KOPT-K1 (cell line): ENCODE data around the gene SMKR1.
"Not testable (repeated sequence)": the region's sequence is repeated elsewhere in the genome, so short reads cannot be mapped to it uniquely, and the experiment has no call there.

Experiments used
- H3K27ac ChIP-seq: fragments of 200-600 bp; sonication (generic); 2 replicates; pipeline ENCODE4 v1.5.1; 2016; ENCODE audit warnings: antibody characterized with exemption, mild to moderate bottlenecking, low read depth, low read length; ENCODE audit not compliant: poor library complexity, severe bottlenecking
- H3K36me3 ChIP-seq: fragments of 200-600 bp; sonication (generic); 2 replicates; pipeline ENCODE4 v1.5.1; 2017; ENCODE audit warnings: antibody characterized with exemption, mild to moderate bottlenecking, low read length, moderate library complexity; ENCODE audit not compliant: insufficient read depth
- H3K9me3 ChIP-seq: fragments of 200-600 bp; sonication (generic); 2 replicates; pipeline ENCODE4 v1.5.1; 2017; ENCODE audit warnings: antibody characterized with exemption, low read length, mild to moderate bottlenecking; ENCODE audit not compliant: insufficient read depth, poor library complexity, severe bottlenecking

SMKR1 gene

GRCh38 chr7:129470411-129470810, 31.9 kb upstream of the SMKR1 start:
- no peaks in the 10 kb centered on the region for H3K36me3 ChIP-seq

GRCh38 chr7:129471402-129471827, 30.9 kb upstream of the SMKR1 start:
- peaks cover 4% of the 10 kb centered on the region for H3K9me3 ChIP-seq
- H3K36me3 ChIP-seq, result no peaks in the 10 kb centered on the region
- no peak overlapping the region for H3K27ac ChIP-seq

More at GRCh38 chr7:129470411-129470810, 31.9 kb upstream of the SMKR1 start:
- no peak overlapping the region for H3K27ac ChIP-seq
- H3K9me3 ChIP-seq, result no peaks in the 10 kb centered on the region

- H3K36me3 ChIP-seq, H3K27ac ChIP-seq, H3K9me3 ChIP-seq: not testable (repeated sequence)
Measured at GRCh38 chr7:129475931-129476330, 26.4 kb upstream of the SMKR1 start.

- not testable (repeated sequence) for H3K9me3 ChIP-seq, H3K36me3 ChIP-seq, H3K27ac ChIP-seq
Measured at GRCh38 chr7:129476398-129476797, 25.9 kb upstream of the SMKR1 start.

- no peaks in the 10 kb centered on the region for H3K36me3 ChIP-seq
Measured at GRCh38 chr7:129479831-129480230, 22.5 kb upstream of the SMKR1 start.

GRCh38 chr7:129480674-129481363, 21.5 kb upstream of the SMKR1 start:
- Histone ChIP-seq H3K9me3 (peaks cover 1% of the 10 kb centered on the region), H3K36me3 (no peaks in the 10 kb centered on the region), H3K27ac (no peak overlapping the region)

More at GRCh38 chr7:129479831-129480230, 22.5 kb upstream of the SMKR1 start:
- Histone ChIP-seq H3K9me3 (peaks cover 4% of the 10 kb centered on the region), H3K27ac (no peak overlapping the region)

- H3K27ac ChIP-seq, H3K9me3 ChIP-seq, H3K36me3 ChIP-seq: not testable (repeated sequence)
Measured at GRCh38 chr7:129481376-129481775, 21.0 kb upstream of the SMKR1 start.

- Histone ChIP-seq H3K9me3 (no peaks in the 10 kb centered on the region), H3K36me3 (no peaks in the 10 kb centered on the region), H3K27ac (no peak overlapping the region)
Measured at GRCh38 chr7:129482781-129483180, 19.6 kb upstream of the SMKR1 start.

GRCh38 chr7:129489491-129489890, 12.8 kb upstream of the SMKR1 start:
- Histone ChIP-seq H3K27ac (no peak overlapping the region), H3K36me3 (no peaks in the 10 kb centered on the region), H3K9me3 (no peaks in the 10 kb centered on the region)

- no peak overlapping the region for H3K27ac ChIP-seq
Measured at GRCh38 chr7:129492391-129492790, 9.9 kb upstream of the SMKR1 start.

GRCh38 chr7:129493555-129493954, 8.8 kb upstream of the SMKR1 start:
- Histone ChIP-seq H3K9me3 (no peaks in the 10 kb centered on the region), H3K27ac (no peak overlapping the region), H3K36me3 (no peaks in the 10 kb centered on the region)

More at GRCh38 chr7:129492391-129492790, 9.9 kb upstream of the SMKR1 start:
- Histone ChIP-seq H3K36me3 (no peaks in the 10 kb centered on the region), H3K9me3 (no peaks in the 10 kb centered on the region)

GRCh38 chr7:129494041-129494440, 8.3 kb upstream of the SMKR1 start:
- Histone ChIP-seq H3K36me3 (no peaks in the 10 kb centered on the region), H3K9me3 (no peaks in the 10 kb centered on the region), H3K27ac (no peak overlapping the region)

GRCh38 chr7:129495987-129496386, 6.3 kb upstream of the SMKR1 start:
- H3K36me3 ChIP-seq, result no peaks in the 10 kb centered on the region
- no peaks in the 10 kb centered on the region for H3K9me3 ChIP-seq
- no peak overlapping the region for H3K27ac ChIP-seq

GRCh38 chr7:129496653-129497052, 5.7 kb upstream of the SMKR1 start:
- Histone ChIP-seq H3K36me3 (no peaks in the 10 kb centered on the region), H3K27ac (no peak overlapping the region), H3K9me3 (no peaks in the 10 kb centered on the region)

GRCh38 chr7:129497156-129497555, 5.2 kb upstream of the SMKR1 start:
- H3K27ac ChIP-seq, result no peak overlapping the region
- H3K9me3 ChIP-seq, result no peaks in the 10 kb centered on the region
- no peaks in the 10 kb centered on the region for H3K36me3 ChIP-seq

- Histone ChIP-seq H3K36me3 (no peaks in the 10 kb centered on the region), H3K27ac (no peak overlapping the region), H3K9me3 (no peaks in the 10 kb centered on the region)
Measured at GRCh38 chr7:129498021-129498420, 4.3 kb upstream of the SMKR1 start.
